HG02885 (cell line): ENCODE data around the gene TSPAN5.
"Not testable (repeated sequence)": the region's sequence is repeated elsewhere in the genome, so short reads cannot be mapped to it uniquely, and the experiment has no call there.

Source experiments
- ATAC-seq: cut with Tn5 transposase; IDR thresholded peaks from one replicate; pipeline ENCODE4 v1.9.1; 2021; ENCODE audit warnings: mild to moderate bottlenecking; ENCODE audit not compliant: unreplicated experiment, poor library complexity

Gene TSPAN5

GRCh38 chr4:98658287-98659105 lies at the start of gene TSPAN5:
TSS of gene TSPAN5 (minus strand) at chr4:98658611.
- ATAC-seq: peak; percentile 72

- no peak for ATAC-seq
Measured at GRCh38 chr4:98706935-98707334, 48.5 kb upstream of the TSPAN5 start.

- no peak for ATAC-seq
Measured at GRCh38 chr4:98706200-98706813, 47.9 kb upstream of the TSPAN5 start.

- ATAC-seq: not testable (repeated sequence)
Measured at GRCh38 chr4:98705586-98705985, 47.2 kb upstream of the TSPAN5 start.

GRCh38 chr4:98700656-98701055 lies 42.2 kb upstream of the TSPAN5 start:
- ATAC-seq: no peak

- no peak for ATAC-seq
Measured at GRCh38 chr4:98694076-98694475, 35.7 kb upstream of the TSPAN5 start.

GRCh38 chr4:98692411-98692810 lies 34.0 kb upstream of the TSPAN5 start:
- ATAC-seq: no peak

GRCh38 chr4:98691588-98691987 lies 33.2 kb upstream of the TSPAN5 start:
- ATAC-seq: no peak

- no peak for ATAC-seq
Measured at GRCh38 chr4:98689507-98690174, 31.2 kb upstream of the TSPAN5 start.

GRCh38 chr4:98688411-98689290 lies 30.2 kb upstream of the TSPAN5 start:
- no peak for ATAC-seq

GRCh38 chr4:98687876-98688275 lies 29.5 kb upstream of the TSPAN5 start:
- no peak for ATAC-seq

- ATAC-seq: no peak
Measured at GRCh38 chr4:98686847-98687246, 28.4 kb upstream of the TSPAN5 start.

GRCh38 chr4:98686043-98686707 lies 27.8 kb upstream of the TSPAN5 start:
- no peak for ATAC-seq

GRCh38 chr4:98685225-98686042 lies 27.0 kb upstream of the TSPAN5 start:
- no peak for ATAC-seq

- ATAC-seq: no peak
Measured at GRCh38 chr4:98682719-98683118, 24.3 kb upstream of the TSPAN5 start.

GRCh38 chr4:98680806-98681205 lies 22.4 kb upstream of the TSPAN5 start:
- no peak for ATAC-seq

- no peak for ATAC-seq
Measured at GRCh38 chr4:98679738-98680137, 21.3 kb upstream of the TSPAN5 start.

GRCh38 chr4:98677799-98678198 lies 19.4 kb upstream of the TSPAN5 start:
- ATAC-seq: no peak
